ENCODE measurements around the gene CDS2. TPM values are rescaled to one million over a fixed set of nuclear protein-coding genes. Genes with fewer than 3 reads are reported as not detected.

Gene CDS2
- polyA plus RNA-seq (2011; rRNA removed) (106 and 128 TPM in 2 replicates), polyA plus RNA-seq (2017; fragmentation: RNase III; extraction: RNeasy Plus Mini Kit Qiagen cat#74134 plus additional on column Dnase treatment) (34.0 to 44.0 TPM (median 37.4 TPM) in 3 replicates), polyA minus RNA-seq (2011; rRNA and poly(A)+ RNA removed) (100 TPM in 2 replicates)
- 26.2 and 34.1 TPM in 2 replicates for polyA plus RNA-seq (2012; cell fraction: cytosol; rRNA removed)
- 13.9 and 27.4 TPM in 2 replicates for polyA plus RNA-seq (2012; cell fraction: nucleus; rRNA removed)

DNA sequence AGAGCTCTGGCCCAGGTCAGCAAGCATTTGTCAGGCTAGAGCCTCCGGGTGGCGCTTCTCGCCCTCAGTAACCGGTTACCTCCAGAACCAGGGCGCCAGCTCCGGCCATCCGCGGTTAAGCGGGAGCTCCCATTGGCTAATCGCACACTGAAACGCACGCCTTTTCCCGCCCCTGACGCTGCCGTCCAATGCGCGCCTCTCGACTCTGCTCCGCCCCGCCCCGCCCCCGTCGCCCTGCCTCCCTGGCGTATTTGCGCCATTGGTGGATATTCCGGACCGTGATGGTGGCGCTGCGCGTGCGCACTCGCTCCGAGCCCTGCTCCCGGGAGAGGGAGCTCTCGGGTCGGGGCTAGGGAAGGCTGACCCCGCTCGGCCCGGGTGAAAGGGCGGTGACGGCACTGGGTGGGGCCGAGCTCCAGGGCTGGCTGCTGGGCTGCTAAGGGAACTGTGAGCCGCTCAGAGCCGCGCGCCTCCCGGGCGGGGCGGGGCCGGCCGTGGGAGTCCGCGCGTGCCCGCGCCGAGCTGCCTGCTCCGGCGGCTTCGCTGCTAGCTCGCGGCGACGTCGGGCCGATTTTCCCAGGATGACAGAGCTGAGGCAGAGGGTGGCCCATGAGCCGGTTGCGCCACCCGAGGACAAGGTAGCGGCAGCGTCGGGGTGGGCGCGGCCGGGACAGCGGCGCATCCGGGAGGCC is at the start of gene CDS2:
TSS of gene CDS2 (plus strand) at position 497 of the 692 bp plus-strand sequence. CDS start at position 582, 85 bp downstream.
- H3K27ac ChIP-seq = peak within 1 kb of the TSS; percentile 85 to 98
- H3K4me2 ChIP-seq = peak within 1 kb of the TSS; percentile 86
- ATAC-seq (peak; percentile 92 to 95), DNase-seq (ENCODE audit: low read depth in 1 of 2, low spot score in 1 of 2) (peak; percentile 98 to 100), FAIRE-seq (peak; percentile 89)
- no peaks in the 10 kb centered on the region for H3K9me3 ChIP-seq
- WGBS (ENCODE audit: missing lambda C conversion rate) = under 1% methylated on average over 26 of the region's 78 CpGs
- POLR2A ChIA-PET = interaction anchor here (0.5 to 2.1 kb wide), 11 partner anchors 9 to 824 kb away, joined by 3 to 21 read pairs (median 3); partner anchors contain the start of genes MCM8 and TRMT6
- H3K4me3 ChIP-seq = peak within 1 kb of the TSS; percentile 78
- CTCF ChIA-PET = interaction anchor here (0.5 to 8.3 kb wide), 38 partner anchors 9 to 627 kb away, joined by 3 to 200 read pairs (median 5); no protein-coding TSS in a partner anchor
- H3K4me1 ChIP-seq = peaks cover 10% of the 10 kb centered on the region; the same call in 2 of the 3 replicates
- TF ChIP-seq POLR2A (IDR thresholded peaks at IDR 0.05; ENCODE audit: low read length) = peak; percentile 74
- peak; percentile 31 to 41; a peak in 2 of 4 replicates for TF ChIP-seq CEBPB (IDR thresholded peaks at IDR 0.05)
- TF ChIP-seq, protein P1, sequence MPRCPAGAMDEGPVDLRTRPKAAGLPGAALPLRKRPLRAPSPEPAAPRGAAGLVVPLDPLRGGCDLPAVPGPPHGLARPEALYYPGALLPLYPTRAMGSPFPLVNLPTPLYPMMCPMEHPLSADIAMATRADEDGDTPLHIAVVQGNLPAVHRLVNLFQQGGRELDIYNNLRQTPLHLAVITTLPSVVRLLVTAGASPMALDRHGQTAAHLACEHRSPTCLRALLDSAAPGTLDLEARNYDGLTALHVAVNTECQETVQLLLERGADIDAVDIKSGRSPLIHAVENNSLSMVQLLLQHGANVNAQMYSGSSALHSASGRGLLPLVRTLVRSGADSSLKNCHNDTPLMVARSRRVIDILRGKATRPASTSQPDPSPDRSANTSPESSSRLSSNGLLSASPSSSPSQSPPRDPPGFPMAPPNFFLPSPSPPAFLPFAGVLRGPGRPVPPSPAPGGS (IDR thresholded peaks at IDR 0.05) = peak; percentile 20; the same call in 1 of the 3 replicates
- TF ChIP-seq JUN (IDR thresholded peaks at IDR 0.05) = peak; percentile 37 to 45; a peak in 1 of 5 replicates
- TF ChIP-seq E2F6 (IDR thresholded peaks at IDR 0.05; ENCODE audit: borderline replicate concordance, low read depth) = peak; percentile 65
- 0 out of 2 replicates have a peak, but pooled peaks have one; percentile 21 for TF ChIP-seq MAZ (IDR thresholded peaks at IDR 0.05; ENCODE audit: borderline replicate concordance, low read depth, low read length)
- TF ChIP-seq RCOR1 (IDR thresholded peaks at IDR 0.05; ENCODE audit: low read depth, low read length) = no peak
- TF ChIP-seq MAX (IDR thresholded peaks at IDR 0.05) = peak; percentile 63
- peak; percentile 75 for TF ChIP-seq CTCF (IDR thresholded peaks at IDR 0.05)
- peak; percentile 86 for TF ChIP-seq SMC3 (IDR thresholded peaks at IDR 0.05)
- TF ChIP-seq ELK1 (IDR thresholded peaks at IDR 0.05; ENCODE audit: low read depth, low read length) = no peak
- no peak for TF ChIP-seq NR3C1 (IDR thresholded peaks at IDR 0.05)
- TF ChIP-seq PHF8 (IDR thresholded peaks at IDR 0.05; ENCODE audit: borderline replicate concordance, low read depth) = peak; percentile 90
- TF ChIP-seq RFX5 (IDR thresholded peaks at IDR 0.05) = peak; percentile 75
- TF ChIP-seq, protein P2, sequence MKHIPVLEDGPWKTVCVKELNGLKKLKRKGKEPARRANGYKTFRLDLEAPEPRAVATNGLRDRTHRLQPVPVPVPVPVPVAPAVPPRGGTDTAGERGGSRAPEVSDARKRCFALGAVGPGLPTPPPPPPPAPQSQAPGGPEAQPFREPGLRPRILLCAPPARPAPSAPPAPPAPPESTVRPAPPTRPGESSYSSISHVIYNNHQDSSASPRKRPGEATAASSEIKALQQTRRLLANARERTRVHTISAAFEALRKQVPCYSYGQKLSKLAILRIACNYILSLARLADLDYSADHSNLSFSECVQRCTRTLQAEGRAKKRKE (CRISPR knock-in tag; IDR thresholded peaks at IDR 0.05; ENCODE audit: low read depth) = no peak
- peak; percentile 81 to 87 for TF ChIP-seq RAD21 (conservative IDR thresholded peaks at IDR 0.05 in 1 of 2, IDR thresholded peaks at IDR 0.05 in 1 of 2)
